Left kidney (tissue), 2 donors: ENCODE measurements around the gene STARD13. TPM values are rescaled to one million over a fixed set of nuclear protein-coding genes. Genes with fewer than 3 reads are reported as not detected.

Experiments used
- DNase-seq: peaks from one replicate; pipeline ENCODE4 v3.0.0-alpha.2; 2013
- polyA plus RNA-seq: library from polyadenylated mRNA; unstranded; fragments of 120-200 nt; gene quantifications from one replicate; pipeline ENCODE4 v1.2.1, GENCODE V29; 2013; ENCODE audit not compliant: insufficient read length

Gene STARD13
- polyA plus RNA-seq, 1 donor: 21.3 TPM

GRCh38 chr13:33228648-33229445 lies 56.7 kb downstream of the STARD13 start:
- DNase-seq: no peak

GRCh38 chr13:33227927-33228647 lies 57.5 kb downstream of the STARD13 start:
- no peak for DNase-seq

- DNase-seq: no peak
These were observed 60.9 kb downstream of the STARD13 start for GRCh38 chr13:33224686-33225085.

GRCh38 chr13:33224191-33224590 lies 61.4 kb downstream of the STARD13 start:
- DNase-seq: no peak

- DNase-seq: no peak
These were observed 65.6 kb downstream of the STARD13 start for GRCh38 chr13:33219926-33220325.

GRCh38 chr13:33218426-33218825 lies 67.1 kb downstream of the STARD13 start:
- DNase-seq: no peak

GRCh38 chr13:33218020-33218419 lies 67.5 kb downstream of the STARD13 start:
- DNase-seq: no peak

GRCh38 chr13:33217256-33217655 lies 68.3 kb downstream of the STARD13 start:
- no peak for DNase-seq

- DNase-seq: no peak
These were observed 71.8 kb downstream of the STARD13 start for GRCh38 chr13:33213797-33214196.

- DNase-seq: no peak
These were observed 72.4 kb downstream of the STARD13 start for GRCh38 chr13:33213024-33213768.

- no peak for DNase-seq
These were observed 73.2 kb downstream of the STARD13 start for GRCh38 chr13:33212396-33212795.

GRCh38 chr13:33210090-33210489 lies 75.5 kb downstream of the STARD13 start:
- DNase-seq: no peak

GRCh38 chr13:33208290-33209220 lies 77.0 kb downstream of the STARD13 start:
- DNase-seq: no peak

- DNase-seq: no peak
These were observed 78.0 kb downstream of the STARD13 start for GRCh38 chr13:33207615-33207961.

GRCh38 chr13:33206945-33207614 lies 78.5 kb downstream of the STARD13 start:
- no peak for DNase-seq

- no peak for DNase-seq
These were observed 79.1 kb downstream of the STARD13 start for GRCh38 chr13:33206425-33206824.

- DNase-seq: no peak
These were observed 79.7 kb downstream of the STARD13 start for GRCh38 chr13:33205804-33206221.

GRCh38 chr13:33205224-33205623 lies 80.3 kb downstream of the STARD13 start:
- no peak for DNase-seq

GRCh38 chr13:33204130-33204927 lies 81.2 kb downstream of the STARD13 start:
- peak; percentile 72 for DNase-seq

GRCh38 chr13:33202644-33203169 lies 82.8 kb downstream of the STARD13 start:
- no peak for DNase-seq
